Measurements from ENCODE around the gene HEYL.
"Not testable (repeated sequence)": the region's sequence is repeated elsewhere in the genome, so short reads cannot be mapped to it uniquely, and the experiment has no call there.

HEYL gene

GRCh38 chr1:39635205-39635870 is 4.1 kb downstream of the HEYL start:
- no peak for DNase-seq

DNA sequence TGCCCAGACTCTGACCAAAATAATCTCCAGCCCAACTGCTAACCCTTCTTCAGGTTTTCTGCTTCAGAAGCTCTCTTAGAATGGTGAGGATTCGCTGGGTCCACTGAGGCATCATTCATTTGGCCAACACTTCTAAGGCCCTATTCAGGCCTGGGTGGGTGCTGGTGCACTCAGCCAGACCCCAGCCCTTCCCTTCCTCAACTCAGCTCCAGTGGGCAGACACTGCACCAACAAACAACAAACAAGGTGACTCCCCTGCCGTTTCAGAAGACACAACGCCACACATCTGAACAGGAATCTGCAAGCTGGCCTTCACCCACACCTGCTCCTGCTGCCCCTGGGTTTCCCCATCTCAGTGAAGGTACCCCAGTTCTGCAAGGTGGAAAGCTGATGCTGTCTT is 6.0 kb downstream of the HEYL start:
- no peak for DNase-seq

- no peak for DNase-seq
Observed at GRCh38 chr1:39632682-39633417, 6.6 kb downstream of the HEYL start.

DNA sequence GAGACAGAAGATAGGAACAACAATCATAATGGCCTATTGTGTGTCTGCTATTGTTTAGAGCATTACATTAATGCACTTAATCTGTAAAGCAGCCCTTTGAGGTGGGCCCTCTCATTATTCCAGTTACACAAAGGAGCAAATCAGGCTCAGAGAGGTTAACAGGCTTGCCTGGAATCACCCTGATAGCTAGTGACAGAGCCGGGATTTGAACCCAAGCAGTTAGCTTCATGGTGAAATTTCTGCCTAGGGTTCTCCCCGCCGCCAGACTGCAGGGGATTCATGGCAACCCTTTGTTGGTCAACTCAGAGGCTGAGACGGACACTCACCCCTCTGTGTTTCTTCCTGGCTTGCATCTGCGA is 7.1 kb downstream of the HEYL start:
- no peak for DNase-seq

DNA sequence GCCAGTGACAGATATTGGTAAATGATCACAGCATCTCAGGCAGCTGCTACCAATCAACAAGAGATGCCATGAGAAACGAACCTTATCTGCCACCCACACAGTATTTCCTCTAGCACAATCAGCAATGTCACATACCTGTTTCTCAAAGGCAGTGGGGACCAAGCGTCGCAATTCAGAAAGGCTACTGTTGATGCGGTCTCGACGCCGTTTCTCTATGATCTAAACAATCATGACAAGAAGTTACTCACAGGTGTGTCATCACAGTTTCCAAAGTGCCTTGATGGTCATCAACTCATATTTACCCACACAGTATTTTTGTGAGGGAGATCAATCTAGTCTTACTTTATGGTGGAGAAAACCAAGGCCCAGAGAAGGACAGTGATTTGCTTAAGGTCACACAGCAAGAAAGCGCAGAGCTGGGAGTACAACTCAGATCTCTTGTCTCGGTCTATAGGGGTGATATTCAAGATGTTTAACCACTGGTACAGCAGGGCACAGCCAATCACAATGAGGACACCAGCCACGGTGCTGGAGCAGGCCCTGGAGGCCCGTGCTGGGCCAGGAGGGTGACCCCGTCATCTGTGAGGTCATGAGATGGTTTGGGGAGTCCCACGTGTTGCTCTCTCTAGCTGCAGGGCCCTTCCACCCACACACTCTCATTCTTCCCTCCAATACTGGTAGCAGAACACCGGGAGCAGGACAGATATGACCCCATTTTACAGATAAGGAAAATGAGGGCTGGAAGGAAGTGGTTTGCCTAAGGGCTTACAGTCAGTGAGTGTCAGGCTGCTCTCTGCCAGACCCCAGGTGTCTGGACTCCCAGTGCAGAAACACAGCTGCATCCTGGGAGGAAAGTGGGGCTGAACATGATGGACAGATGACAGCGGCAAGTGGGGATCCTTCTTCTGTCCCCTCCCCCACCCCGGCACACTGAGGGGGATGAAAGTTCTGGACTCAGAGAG is 7.8 kb downstream of the HEYL start:
- DNase-seq, result no peak

DNA sequence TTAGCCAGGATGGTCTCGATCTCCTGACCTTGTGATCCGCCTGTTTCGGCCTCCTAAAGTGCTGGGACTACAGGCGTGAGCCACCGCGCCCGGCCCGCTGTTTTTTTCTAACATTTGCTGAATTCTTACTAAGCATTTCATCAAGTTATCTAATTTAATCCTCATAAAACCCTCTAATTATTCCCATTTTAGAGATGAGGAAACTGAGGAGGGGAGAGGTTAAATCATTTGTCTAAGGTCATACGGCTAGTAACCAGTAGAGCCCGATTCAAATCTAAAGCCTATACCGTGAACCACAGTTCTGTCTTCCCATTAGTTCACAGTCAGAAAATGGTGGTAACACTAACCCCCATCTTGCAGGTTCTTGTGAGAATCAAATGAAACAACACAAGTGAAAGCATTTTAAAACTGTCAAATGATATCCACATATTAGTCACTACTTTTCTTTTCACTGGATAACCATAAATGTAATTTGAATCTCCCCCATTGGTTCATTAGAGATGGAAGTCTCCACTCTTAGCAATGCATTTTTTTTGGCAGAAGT is 10.6 kb downstream of the HEYL start:
- no peak for DNase-seq

DNA sequence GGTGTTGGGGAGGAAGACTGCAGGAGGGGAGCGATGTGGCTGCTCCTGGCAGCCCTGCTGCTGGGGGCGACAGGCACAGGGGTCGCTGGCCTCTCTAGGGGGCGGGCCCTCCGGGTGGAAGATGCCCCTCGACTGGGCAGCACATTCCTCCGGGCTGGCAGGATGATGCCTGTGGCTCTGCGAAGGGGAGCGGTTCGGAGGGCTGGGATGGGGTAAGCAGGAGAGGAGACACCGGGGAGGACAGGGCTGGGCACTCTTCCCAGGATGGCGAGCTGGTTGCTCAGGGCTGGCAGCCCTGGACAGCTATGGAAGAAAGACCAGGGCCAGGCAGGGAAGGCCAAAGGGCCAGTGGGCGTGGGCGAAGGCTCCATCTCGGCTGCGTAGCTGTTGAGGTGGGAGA is 12.8 kb downstream of the HEYL start:
- DNase-seq, result no peak

DNA sequence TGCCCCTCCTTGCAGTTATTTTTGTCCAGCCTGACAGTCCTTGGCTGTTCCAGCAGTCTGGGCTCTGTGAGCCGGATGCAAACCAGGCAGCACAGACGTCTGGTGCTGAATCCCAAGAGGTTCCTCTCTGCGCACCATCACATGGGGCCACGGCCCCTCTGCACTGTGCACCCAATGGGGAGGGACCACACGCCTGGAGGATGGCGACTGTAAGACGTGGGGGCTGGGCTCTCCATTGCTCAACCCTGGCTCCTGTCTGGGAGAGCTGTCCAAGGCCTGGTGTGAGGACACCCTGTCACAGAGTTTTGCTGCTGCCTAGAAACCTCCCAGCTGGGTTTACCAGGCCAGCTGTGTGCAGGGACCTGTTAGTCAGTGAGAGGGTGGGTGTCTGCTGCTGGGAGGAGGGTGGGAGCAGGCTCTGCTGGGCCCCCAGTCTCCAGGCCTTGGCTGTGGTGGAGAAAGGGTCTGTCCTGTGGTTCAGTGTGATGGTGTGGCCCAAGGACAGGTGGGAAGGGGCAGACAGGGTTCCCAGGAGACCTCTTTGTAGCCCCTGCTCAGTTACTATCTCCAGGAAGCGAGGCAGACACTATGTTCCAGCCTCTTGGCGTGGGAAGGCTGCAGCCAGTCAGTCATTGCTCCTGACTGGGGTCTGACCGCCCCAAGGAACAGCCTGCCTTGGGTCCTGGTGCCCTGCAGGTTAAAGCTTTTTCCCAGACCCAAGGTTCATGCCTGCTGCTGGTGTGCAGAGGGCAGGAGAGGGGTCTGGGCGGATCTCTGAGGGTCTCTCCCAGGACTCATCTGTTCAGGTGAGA is 13.8 kb downstream of the HEYL start:
- no peak for DNase-seq

GRCh38 chr1:39625009-39625408 is 14.4 kb downstream of the HEYL start:
- no peak for DNase-seq

DNA sequence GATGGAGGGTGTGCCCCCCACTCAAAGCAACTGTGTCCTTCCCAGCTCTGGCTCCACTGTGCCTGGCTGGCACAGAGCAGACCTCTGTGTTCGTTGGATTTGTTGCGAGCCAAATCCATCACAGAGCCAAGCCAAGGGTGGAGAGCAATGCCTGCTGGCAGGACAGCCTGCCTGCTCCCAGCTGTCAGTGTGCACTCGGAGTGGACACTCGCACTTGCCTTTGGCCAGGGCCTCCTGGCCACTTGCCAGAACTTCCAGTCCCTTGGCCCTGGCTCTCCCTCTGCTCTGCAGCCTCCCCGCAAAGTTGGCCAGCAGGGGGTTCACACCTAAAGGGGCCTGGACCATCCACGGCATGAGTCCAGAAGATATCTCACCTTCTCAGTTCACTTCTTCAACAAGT is 16.4 kb downstream of the HEYL start:
- DNase-seq, result no peak

DNA sequence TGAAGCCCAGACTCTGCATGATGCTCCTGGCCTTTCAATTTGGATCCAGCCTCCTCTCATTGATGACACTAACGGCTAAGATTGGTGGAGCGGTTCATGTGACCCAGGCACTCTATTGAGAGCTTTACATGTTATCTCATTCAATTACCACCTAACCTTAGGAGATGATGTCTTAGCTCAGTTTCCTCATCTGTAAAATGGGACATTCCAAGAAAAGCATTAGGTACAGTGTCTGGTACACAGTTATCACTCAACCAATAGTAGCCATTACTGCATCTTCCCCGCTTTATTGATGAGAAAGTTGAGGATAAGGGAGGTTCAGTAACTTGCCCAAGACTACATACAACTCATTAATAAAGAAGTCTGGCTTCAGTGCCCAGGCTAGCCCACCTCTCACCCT is 17.0 kb downstream of the HEYL start:
- DNase-seq, result no peak

DNA sequence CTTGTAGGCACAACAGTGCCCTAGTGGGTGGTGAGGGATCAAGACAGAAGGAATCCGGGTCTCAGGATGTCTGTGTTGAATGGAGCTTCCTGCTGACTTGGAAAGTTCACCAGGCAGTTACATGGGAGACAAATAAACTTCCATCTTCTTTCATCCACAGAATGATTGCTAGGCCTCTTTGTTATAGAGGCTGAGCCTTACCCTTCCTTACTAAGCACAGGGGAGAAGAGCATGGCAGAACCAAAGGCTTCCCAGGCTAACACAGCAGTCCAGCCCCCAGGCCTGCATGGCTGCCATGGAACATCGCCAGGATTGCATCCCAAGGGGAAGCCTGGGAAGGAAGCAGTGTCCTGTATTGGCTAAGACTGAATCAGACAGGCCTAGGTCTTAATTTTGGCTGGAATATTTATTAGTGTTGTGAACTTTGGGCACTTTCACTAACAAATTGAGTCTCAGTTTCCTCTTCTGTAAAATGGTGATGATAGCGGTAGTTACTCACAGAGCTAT is 18.7 kb downstream of the HEYL start:
- DNase-seq, result no peak

- DNase-seq, result no peak
Observed at GRCh38 chr1:39617488-39618049, 21.9 kb downstream of the HEYL start.

GRCh38 chr1:39615086-39615673 is 24.3 kb downstream of the HEYL start:
- DNase-seq, result no peak

- no peak for DNase-seq
Observed at GRCh38 chr1:39614488-39614887, 25.0 kb downstream of the HEYL start.

- no peak for DNase-seq
Observed at GRCh38 chr1:39613250-39613649, 26.2 kb downstream of the HEYL start.

DNA sequence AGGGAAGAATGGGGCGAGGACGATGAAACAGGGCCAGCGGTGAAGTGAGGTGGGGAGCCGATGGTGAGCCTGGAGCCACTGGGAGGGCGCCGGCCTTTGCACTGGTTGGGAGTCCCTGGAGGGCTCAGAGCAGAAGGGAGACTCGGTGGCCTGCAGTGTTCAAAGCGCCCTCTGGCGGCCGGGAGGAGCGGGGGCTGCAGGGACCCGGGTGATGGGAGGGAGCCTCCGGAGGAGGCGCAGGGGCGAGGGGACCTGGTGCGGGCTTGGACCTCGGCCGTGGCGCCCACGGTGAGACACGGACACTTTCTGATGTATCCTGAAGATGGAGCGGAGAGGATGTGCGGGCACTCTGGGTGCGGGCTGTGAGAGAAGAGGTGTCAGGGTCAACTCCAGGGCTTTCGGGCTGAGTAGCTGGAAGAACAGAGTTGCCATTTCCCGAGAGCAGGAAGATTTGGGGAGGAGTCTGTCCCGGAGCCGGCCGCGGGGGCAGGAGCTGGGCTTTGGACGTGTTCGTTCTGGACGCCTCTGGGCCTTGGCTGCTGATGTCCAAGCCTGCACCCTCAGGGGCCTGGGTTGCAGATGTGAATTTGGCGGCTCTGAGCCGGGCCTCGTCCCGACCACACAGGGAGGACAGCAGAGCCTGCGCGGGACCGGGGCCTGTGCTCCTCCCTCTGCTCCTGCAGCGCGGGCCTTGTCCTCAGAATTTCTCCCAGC is 29.7 kb downstream of the HEYL start:
- DNase-seq, result peak; percentile 84

DNA sequence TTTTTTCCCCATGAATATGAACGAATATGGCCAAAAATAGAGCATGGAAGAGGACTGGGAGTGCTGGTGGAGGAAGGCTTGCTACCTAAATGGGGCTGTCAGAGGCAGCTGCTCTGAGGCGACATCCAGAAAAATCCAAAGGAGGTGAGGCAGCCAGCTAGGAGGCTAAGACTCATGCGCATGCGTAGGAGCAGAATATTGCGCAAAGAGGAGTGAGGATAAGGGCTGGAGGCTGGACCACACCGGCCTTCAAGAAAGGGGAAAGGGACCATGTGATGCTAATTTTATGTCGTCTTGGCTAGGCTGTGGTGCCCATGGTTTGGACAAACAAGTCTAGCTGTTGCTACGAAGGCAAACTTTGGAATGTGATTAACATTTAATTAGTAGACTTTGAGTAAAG is 30.5 kb downstream of the HEYL start:
- no peak for DNase-seq

GRCh38 chr1:39603677-39604076 is 35.8 kb downstream of the HEYL start:
- not testable (repeated sequence) for DNase-seq

- not testable (repeated sequence) for DNase-seq
Observed at GRCh38 chr1:39601667-39602255, 37.7 kb downstream of the HEYL start.
